Hepatocyte (in vitro differentiated cells): ENCODE results near the gene CXADR. TPM values are rescaled to one million over a fixed set of nuclear protein-coding genes. Genes with fewer than 3 reads are reported as not detected.
A peak's percentile ranks its signal among the peaks of the same experiment; 100 is the strongest.

ENCODE experiments used
- DNase-seq: peaks from one replicate; pipeline ENCODE4 v3.0.0-alpha.2; 2016; ENCODE audit warnings: low spot score
- H2AFZ ChIP-seq: fragments of 200-600 bp; sonication (generic); 2 replicates; pipeline ENCODE4 v1.6.0; 2016; ENCODE audit warnings: antibody characterized with exemption, mild to moderate bottlenecking
- H3K27ac ChIP-seq: fragments of 200-600 bp; sonication (generic); 2 replicates; pipeline ENCODE4 v1.5.1; 2016; ENCODE audit warnings: mild to moderate bottlenecking
- H3K27me3 ChIP-seq: fragments of 200-600 bp; sonication (generic); 2 replicates; pipeline ENCODE4 v1.6.1; 2016
- H3K36me3 ChIP-seq: fragments of 200-600 bp; sonication (generic); replicated peaks from 2 replicates; pipeline ENCODE4 v1.5.1; 2016; ENCODE audit warnings: low read depth; ENCODE audit not compliant: insufficient read depth
- H3K4me1 ChIP-seq: fragments of 200-600 bp; sonication (generic); 2 replicates; pipeline ENCODE4 v1.5.1; 2016; ENCODE audit warnings: mild to moderate bottlenecking, moderate library complexity; ENCODE audit not compliant: insufficient read depth
- H3K4me2 ChIP-seq: fragments of 200-600 bp; sonication (generic); 2 replicates; pipeline ENCODE4 v1.6.0; 2016
- H3K4me3 ChIP-seq: fragments of 200-600 bp; sonication (generic); 2 replicates; pipeline ENCODE4 v1.5.1; 2016; ENCODE audit warnings: mild to moderate bottlenecking
- H3K79me2 ChIP-seq: fragments of 200-600 bp; sonication (generic); 2 replicates; pipeline ENCODE4 v1.6.0; 2017; ENCODE audit warnings: mild to moderate bottlenecking
- H3K9me2 ChIP-seq: fragments of 200-600 bp; sonication (generic); replicated peaks from 2 replicates; pipeline ENCODE4 v1.6.0; 2017; ENCODE audit warnings: mild to moderate bottlenecking; ENCODE audit not compliant: insufficient read depth
- H3K9me3 ChIP-seq: fragments of 200-600 bp; sonication (generic); 2 replicates; pipeline ENCODE4 v1.5.1; 2016; ENCODE audit warnings: low read depth, mild to moderate bottlenecking
- H4K20me1 ChIP-seq: fragments of 200-600 bp; sonication (generic); 2 replicates; pipeline ENCODE4 v1.6.0; 2016; ENCODE audit warnings: mild to moderate bottlenecking; ENCODE audit not compliant: insufficient read depth, poor library complexity, severe bottlenecking
- EZH2 ChIP-seq: fragments of 200-600 bp; sonication (generic); IDR thresholded peaks from 2 replicates; pipeline ENCODE4 v1.6.1; 2016; ENCODE audit warnings: antibody characterized with exemption, mild to moderate bottlenecking, borderline replicate concordance
- EZH2phosphoT487 ChIP-seq: fragments of 200-600 bp; sonication (generic); IDR thresholded peaks from one replicate; pipeline ENCODE4 v1.6.1; 2018; ENCODE audit warnings: antibody characterized with exemption, mild to moderate bottlenecking, low read depth, moderate library complexity; ENCODE audit not compliant: unreplicated experiment, severe bottlenecking
- WGBS: methylation state at CpG from one replicate; pipeline ENCODE4 v1.1.6; 2016; ENCODE audit warnings: low lambda C conversion rate; ENCODE audit errors: missing lambda C conversion rate; 5-methylcytosine and 5-hydroxymethylcytosine counted together
- polyA plus RNA-seq: library from polyadenylated mRNA; unstranded; fragments of >200 nt; fragmentation: Nextera tagmentation; extraction: Ambion mirVana; gene quantifications from 2 replicates; pipeline ENCODE4 v1.2.1, GENCODE V29; 2016
- total RNA-seq: library from RNA; depleted of rRNA; stranded (reverse); fragments of >200 nt; gene quantifications from 2 replicates; pipeline ENCODE4 v1.2.3, GENCODE V29; 2014
- TF ChIP-seq, protein P1 (sequence below): fragments of 200-600 bp; sonication (generic); IDR thresholded peaks from 2 replicates; pipeline ENCODE4 v1.5.1; 2016; ENCODE audit warnings: antibody characterized with exemption, mild to moderate bottlenecking; ENCODE audit not compliant: poor library complexity

CXADR gene
- total and polyA plus RNA-seq, 2 experiments from 2014 or later = 75.0 to 93.4 TPM

DNA sequence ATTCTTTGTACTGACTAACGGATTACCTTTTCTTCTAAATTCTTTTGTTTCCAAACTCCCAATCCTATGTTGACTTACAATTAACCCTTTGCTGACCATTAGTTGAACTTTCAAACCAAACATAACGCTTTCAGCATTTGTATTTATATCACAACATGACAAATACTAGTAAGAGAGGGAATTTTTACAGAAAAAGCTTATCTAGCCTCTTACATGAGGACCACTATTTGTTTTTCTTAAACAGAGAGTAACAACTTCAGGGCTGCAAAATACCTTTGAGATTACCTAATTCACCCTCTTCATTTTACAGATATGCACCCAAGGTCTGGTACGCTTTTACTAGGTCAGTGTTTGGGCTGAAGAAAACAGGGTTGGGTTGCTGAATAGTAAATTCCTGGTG lies 45.0 kb upstream of the CXADR start:
- DNase-seq = no peak
- Histone ChIP-seq H3K9me2 (no peaks in the 10 kb centered on the region), H3K4me2 (peak overlapping the region; percentile 59), H4K20me1 (no peaks in the 10 kb centered on the region), H3K36me3 (no peaks in the 10 kb centered on the region), H3K4me1 (peaks cover 20% of the 10 kb centered on the region), H2AFZ (no peak overlapping the region), H3K27ac (peak overlapping the region; percentile 73), H3K27me3 (no peaks in the 10 kb centered on the region), H3K9me3 (no peaks in the 10 kb centered on the region), H3K4me3 (no peak overlapping the region), H3K79me2 (no peaks in the 10 kb centered on the region)
- WGBS = 8% methylated on average over 3 of the region's 3 CpGs
- no peak for TF ChIP-seq EZH2phosphoT487
- TF ChIP-seq EZH2 = no peak
- TF ChIP-seq, protein P1, sequence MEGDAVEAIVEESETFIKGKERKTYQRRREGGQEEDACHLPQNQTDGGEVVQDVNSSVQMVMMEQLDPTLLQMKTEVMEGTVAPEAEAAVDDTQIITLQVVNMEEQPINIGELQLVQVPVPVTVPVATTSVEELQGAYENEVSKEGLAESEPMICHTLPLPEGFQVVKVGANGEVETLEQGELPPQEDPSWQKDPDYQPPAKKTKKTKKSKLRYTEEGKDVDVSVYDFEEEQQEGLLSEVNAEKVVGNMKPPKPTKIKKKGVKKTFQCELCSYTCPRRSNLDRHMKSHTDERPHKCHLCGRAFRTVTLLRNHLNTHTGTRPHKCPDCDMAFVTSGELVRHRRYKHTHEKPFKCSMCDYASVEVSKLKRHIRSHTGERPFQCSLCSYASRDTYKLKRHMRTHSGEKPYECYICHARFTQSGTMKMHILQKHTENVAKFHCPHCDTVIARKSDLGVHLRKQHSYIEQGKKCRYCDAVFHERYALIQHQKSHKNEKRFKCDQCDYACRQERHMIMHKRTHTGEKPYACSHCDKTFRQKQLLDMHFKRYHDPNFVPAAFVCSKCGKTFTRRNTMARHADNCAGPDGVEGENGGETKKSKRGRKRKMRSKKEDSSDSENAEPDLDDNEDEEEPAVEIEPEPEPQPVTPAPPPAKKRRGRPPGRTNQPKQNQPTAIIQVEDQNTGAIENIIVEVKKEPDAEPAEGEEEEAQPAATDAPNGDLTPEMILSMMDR = no peak

DNA sequence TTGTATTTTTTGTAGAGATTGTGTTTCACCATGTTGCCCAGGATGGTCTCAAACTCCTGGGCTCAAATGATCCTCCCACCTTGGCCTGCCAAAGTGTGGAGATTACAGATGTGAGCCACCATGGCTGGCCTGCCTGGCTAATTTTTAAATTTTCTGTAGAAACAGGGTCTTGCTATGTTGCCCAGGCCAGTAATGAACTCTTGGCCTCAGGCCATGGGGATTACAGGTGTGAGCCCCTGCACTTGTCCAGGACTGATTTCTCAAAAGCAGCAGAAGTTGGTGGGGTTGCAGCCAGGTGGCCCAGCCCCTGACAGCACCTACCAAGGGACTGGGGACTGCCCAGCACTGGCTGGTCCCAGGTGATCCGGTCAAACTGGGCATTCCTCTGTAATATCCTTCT lies 44.1 kb upstream of the CXADR start:
- TF ChIP-seq, protein P1 = no peak
- TF ChIP-seq EZH2phosphoT487 (no peak), EZH2 (no peak)
- Histone ChIP-seq H3K4me1 (peaks cover 23% of the 10 kb centered on the region), H3K9me3 (no peaks in the 10 kb centered on the region), H3K27ac (peak overlapping the region; percentile 73), H3K4me3 (no peak overlapping the region), H2AFZ (no peak overlapping the region), H4K20me1 (no peaks in the 10 kb centered on the region), H3K27me3 (no peaks in the 10 kb centered on the region), H3K9me2 (no peaks in the 10 kb centered on the region), H3K36me3 (no peaks in the 10 kb centered on the region), H3K4me2 (no peak overlapping the region), H3K79me2 (no peaks in the 10 kb centered on the region)
- 100% methylated on average over 1 of the region's 1 CpG for WGBS
- no peak for DNase-seq

DNA sequence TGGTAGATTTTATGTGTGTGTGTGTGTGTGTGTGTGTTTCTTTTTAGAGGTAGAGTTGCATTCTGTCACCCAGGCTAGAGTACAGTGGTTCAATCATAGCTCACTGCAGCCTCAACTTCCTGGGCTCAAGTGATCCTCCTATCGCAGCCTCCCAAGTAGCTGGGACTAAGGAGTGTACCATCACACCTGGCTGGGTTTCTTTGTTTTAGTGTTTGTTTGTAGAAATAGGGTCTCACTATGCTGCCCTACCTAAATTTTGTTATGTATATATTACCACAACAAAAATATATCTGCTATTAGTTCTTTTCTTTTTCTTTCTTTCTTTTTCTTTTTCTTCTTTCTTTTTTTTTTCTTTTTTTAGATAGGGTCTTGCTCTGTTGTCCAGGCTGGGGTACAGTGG lies 43.1 kb upstream of the CXADR start:
- TF ChIP-seq, protein P1 = no peak
- no peak for TF ChIP-seq EZH2phosphoT487
- H3K27me3 ChIP-seq = no peaks in the 10 kb centered on the region
- no peak for DNase-seq
- no peaks in the 10 kb centered on the region for H3K36me3 ChIP-seq
- no peaks in the 10 kb centered on the region for H3K9me3 ChIP-seq
- no peaks in the 10 kb centered on the region for H3K79me2 ChIP-seq
- peaks cover 23% of the 10 kb centered on the region for H3K4me1 ChIP-seq
- 100% methylated on average over 1 of the region's 1 CpG for WGBS
- no peaks in the 10 kb centered on the region for H4K20me1 ChIP-seq
- no peak overlapping the region for H3K27ac ChIP-seq
- no peaks in the 10 kb centered on the region for H3K9me2 ChIP-seq
- H3K4me2 ChIP-seq = no peak overlapping the region
- no peak overlapping the region for H2AFZ ChIP-seq
- no peak overlapping the region for H3K4me3 ChIP-seq

DNA sequence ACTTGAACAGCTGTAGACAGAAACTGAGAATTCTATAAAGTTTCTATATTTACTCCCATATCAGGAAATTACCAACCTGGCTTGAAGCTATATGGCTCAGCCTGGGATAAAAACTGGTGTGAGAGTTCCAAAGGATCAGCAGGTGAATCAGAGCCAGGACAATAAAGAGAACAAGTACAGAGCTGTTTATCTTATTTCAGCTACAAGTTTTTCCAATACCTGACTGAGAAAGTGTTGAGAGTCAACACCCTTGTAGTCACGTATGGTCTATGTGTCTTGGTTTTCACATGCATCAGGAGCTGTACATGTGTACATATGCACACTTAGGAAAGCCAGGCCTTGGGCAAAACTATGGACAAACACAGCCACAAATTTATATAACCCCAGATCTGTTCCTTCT lies 40.7 kb upstream of the CXADR start:
- TF ChIP-seq EZH2phosphoT487 (no peak), EZH2 (no peak)
- H3K4me2 ChIP-seq = peak overlapping the region; percentile 29

More for the DNA sequence above, 40.7 kb upstream of the CXADR start:
- Histone ChIP-seq H3K4me1 (peaks cover 23% of the 10 kb centered on the region), H3K9me3 (no peaks in the 10 kb centered on the region), H3K9me2 (no peaks in the 10 kb centered on the region), H3K27me3 (no peaks in the 10 kb centered on the region), H3K36me3 (no peaks in the 10 kb centered on the region), H3K4me3 (no peak overlapping the region), H3K27ac (peak overlapping the region; percentile 94), H4K20me1 (no peaks in the 10 kb centered on the region), H3K79me2 (no peaks in the 10 kb centered on the region), H2AFZ (no peak overlapping the region)
- 41% methylated on average over 1 of the region's 1 CpG for WGBS
- DNase-seq = no peak
